Activated CD4-positive, alpha-beta T cell treated with anti-CD3 and anti-CD28 coated beads, Interleukin-2, amount 50 U/mL, for 1 hour (primary cell): ENCODE results near the gene CCDC85C.
A peak's percentile ranks its signal among the peaks of the same experiment; 100 is the strongest.

Source experiments
- DNase-seq: peaks from one replicate; pipeline ENCODE4 v3.0.0-alpha.2; 2020

Gene CCDC85C

GRCh38 chr14:99507860-99508640, 96.0 kb downstream of the CCDC85C start:
- no peak for DNase-seq

- no peak for DNase-seq
Measured at GRCh38 chr14:99506276-99506675, 97.7 kb downstream of the CCDC85C start.

GRCh38 chr14:99505089-99505488, 98.9 kb downstream of the CCDC85C start:
- DNase-seq, result no peak

GRCh38 chr14:99503848-99504453, 100.1 kb downstream of the CCDC85C start:
- no peak for DNase-seq

- no peak for DNase-seq
Measured at GRCh38 chr14:99502989-99503421, 101.0 kb downstream of the CCDC85C start.

- no peak for DNase-seq
Measured at GRCh38 chr14:99497894-99498293, 106.1 kb downstream of the CCDC85C start.

- DNase-seq, result no peak
Measured at GRCh38 chr14:99497341-99497740, 106.7 kb downstream of the CCDC85C start.

- DNase-seq, result no peak
Measured at GRCh38 chr14:99484106-99484505, 119.9 kb downstream of the CCDC85C start.

- DNase-seq, result no peak
Measured at GRCh38 chr14:99481745-99482099, 122.3 kb downstream of the CCDC85C start.

- peak; percentile 100 for DNase-seq
Measured at GRCh38 chr14:99480917-99481744, 122.9 kb downstream of the CCDC85C start, which contains the start of gene CCNK. Gene CCNK (plus strand): TSS chr14:99481409. CDS start chr14:99492678, 11,269 bp downstream.

GRCh38 chr14:99479906-99480869, 123.8 kb downstream of the CCDC85C start, which contains the start of gene SETD3:
Gene SETD3 (minus strand): TSS chr14:99480859. CDS start chr14:99465805, 15,054 bp downstream.
- DNase-seq, result peak; percentile 9

- DNase-seq, result no peak
Measured at GRCh38 chr14:99479160-99479905, 124.7 kb downstream of the CCDC85C start.

- no peak for DNase-seq
Measured at GRCh38 chr14:99478128-99478527, 125.9 kb downstream of the CCDC85C start.

- DNase-seq, result no peak
Measured at GRCh38 chr14:99476864-99477263, 127.1 kb downstream of the CCDC85C start.

- DNase-seq, result no peak
Measured at GRCh38 chr14:99475660-99476059, 128.3 kb downstream of the CCDC85C start.

GRCh38 chr14:99475179-99475578, 128.8 kb downstream of the CCDC85C start:
- no peak for DNase-seq

- DNase-seq, result no peak
Measured at GRCh38 chr14:99473458-99473857, 130.5 kb downstream of the CCDC85C start.

- DNase-seq, result no peak
Measured at GRCh38 chr14:99472937-99473336, 131.1 kb downstream of the CCDC85C start.

- no peak for DNase-seq
Measured at GRCh38 chr14:99471731-99472130, 132.3 kb downstream of the CCDC85C start.

- no peak for DNase-seq
Measured at GRCh38 chr14:99468836-99469592, 135.0 kb downstream of the CCDC85C start.

GRCh38 chr14:99468081-99468480, 135.9 kb downstream of the CCDC85C start:
- no peak for DNase-seq
